GM18499 (cell line): ENCODE results near the gene ALOX12B.
"Not testable (repeated sequence)": the region's sequence is repeated elsewhere in the genome, so short reads cannot be mapped to it uniquely, and the experiment has no call there.

Experiments
- ATAC-seq: cut with Tn5 transposase; IDR thresholded peaks from one replicate; pipeline ENCODE4 v1.9.1; 2021; ENCODE audit warnings: moderate number of reproducible peaks; ENCODE audit not compliant: insufficient read depth, unreplicated experiment

Gene ALOX12B

GRCh38 chr17:8091033-8091687 is 3.6 kb upstream of the ALOX12B start:
- no peak for ATAC-seq

GRCh38 chr17:8089728-8090127 is 2.2 kb upstream of the ALOX12B start:
- no peak for ATAC-seq

DNA sequence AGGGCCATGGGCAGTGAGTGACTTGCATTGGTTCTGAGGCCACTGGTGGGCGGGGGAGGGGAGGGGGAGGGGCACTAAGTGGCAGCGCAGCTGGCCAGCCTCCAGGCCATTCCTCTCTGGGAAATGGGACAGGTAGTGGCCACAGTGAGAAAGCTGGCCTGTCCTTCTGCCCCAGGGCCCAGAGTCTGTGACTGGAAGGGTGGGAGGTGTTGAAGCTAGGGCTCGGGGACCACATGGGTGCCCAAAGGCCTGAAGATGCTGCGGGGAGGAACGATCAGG is 375 bp upstream of the ALOX12B start:
- no peak for ATAC-seq

DNA sequence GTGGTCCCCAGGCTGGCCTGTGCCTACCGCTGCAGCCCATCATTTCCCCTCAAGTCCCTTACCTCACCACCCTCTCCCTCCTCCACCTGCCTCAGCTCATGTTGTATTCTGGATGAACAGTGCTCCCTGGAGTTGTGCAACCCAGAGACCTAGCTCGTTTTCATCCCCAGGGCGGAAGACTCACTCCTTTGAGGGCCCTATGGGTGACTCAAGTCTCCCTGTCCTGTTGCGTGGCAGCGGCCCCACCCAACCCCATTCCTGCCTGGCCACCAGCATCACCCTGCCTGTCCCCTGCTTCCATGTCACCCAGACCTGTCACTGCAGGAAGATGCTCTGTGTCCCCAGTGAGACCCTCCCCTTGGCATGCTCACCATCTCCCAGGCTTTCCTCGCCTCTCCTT is 3.3 kb downstream of the ALOX12B start:
- ATAC-seq, result no peak

DNA sequence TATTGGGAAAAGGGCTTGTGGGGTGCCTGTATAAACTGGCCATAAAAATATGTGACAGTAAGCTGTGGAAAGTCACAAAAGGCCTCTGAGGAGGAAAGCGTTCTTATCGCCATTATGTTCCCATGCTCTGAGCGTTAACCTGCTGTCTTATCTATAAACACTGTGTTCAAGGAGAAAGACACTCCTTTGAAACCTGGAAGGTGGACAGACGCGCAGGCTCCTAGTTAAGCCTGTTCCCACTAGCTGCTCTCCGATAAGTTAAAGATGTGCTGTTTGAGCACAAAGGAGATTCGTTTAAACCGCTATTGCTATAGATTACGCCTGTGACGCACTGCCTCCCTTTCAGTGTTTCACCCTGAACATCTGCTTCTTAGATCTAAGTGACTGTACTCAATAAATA is 5.2 kb downstream of the ALOX12B start:
- ATAC-seq, result no peak

- no peak for ATAC-seq
These were observed 5.6 kb downstream of the ALOX12B start for GRCh38 chr17:8081876-8082275.

- ATAC-seq, result no peak
These were observed 6.7 kb downstream of the ALOX12B start for GRCh38 chr17:8080799-8081219.

DNA sequence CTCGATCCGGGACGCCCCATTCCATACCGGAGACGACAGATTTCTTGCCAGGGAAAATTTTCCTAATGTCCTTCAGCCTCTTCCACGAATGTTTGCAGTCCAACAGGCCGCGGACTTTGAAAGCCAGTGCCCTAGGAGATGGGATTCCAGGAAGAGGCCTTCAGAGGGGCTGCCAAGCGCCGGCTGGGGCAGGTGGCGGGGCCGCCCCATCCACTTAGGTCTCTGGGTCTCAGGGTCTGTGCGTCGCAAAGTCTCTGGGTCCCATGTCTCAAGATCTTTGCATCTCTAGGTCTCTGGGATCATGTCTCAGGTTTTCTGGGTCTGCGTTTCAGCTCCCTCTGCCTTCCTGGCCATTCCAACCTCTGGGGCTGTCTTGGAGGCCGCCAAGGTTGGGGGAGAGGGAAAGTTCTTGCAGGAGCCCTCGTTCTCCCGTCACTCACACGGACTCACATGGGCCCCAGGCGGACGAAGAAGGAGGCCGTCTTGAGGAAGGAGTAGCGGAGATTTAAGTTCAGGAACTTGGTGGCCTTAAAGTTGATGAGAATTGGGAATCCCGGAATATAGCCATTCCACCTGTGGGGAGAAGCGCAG is 7.2 kb downstream of the ALOX12B start:
- no peak for ATAC-seq

GRCh38 chr17:8079291-8080207 is 8.0 kb downstream of the ALOX12B start:
- no peak for ATAC-seq

DNA sequence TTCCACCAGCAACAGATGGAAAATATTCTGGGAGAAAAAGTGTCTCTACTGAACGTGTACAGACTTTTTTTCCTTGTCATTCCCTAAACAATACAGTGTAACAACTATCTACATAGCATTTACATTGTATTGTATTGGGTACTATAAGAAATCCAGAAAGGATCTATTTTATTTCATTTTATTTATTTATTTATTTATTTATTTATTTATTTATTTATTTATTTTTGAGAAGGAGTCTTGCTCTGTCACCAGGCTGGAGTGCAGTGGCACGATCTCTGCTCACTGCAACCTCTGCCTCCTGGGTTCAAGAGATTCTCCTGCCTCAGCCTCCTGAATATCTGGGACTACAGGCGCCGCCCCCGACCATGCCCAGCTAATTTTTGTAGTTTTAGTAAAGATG is 9.6 kb downstream of the ALOX12B start:
- not testable (repeated sequence) for ATAC-seq

GRCh38 chr17:8076502-8077266 is 10.8 kb downstream of the ALOX12B start:
- no peak for ATAC-seq

GRCh38 chr17:8075574-8076342 is 11.8 kb downstream of the ALOX12B start:
- no peak for ATAC-seq

DNA sequence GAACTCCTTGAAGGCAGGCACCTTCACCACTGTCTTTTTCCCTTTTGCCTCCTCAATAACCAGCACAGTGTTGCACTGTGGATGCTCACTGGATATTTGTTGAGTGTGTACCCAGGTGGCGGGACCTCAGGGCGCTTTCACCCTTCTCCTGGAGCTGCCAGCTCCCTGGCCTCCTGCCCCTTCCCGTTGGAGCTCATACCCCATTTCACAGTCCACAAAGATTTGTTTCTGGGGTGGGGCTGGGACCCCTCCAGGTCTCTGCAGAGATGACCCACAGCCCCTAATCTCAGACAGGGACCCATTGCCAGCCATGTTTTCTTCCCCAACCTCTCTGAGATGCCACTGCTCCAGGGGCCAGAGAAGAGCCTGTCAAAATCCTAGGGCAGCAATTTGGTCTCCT is 12.4 kb downstream of the ALOX12B start:
- ATAC-seq, result no peak

DNA sequence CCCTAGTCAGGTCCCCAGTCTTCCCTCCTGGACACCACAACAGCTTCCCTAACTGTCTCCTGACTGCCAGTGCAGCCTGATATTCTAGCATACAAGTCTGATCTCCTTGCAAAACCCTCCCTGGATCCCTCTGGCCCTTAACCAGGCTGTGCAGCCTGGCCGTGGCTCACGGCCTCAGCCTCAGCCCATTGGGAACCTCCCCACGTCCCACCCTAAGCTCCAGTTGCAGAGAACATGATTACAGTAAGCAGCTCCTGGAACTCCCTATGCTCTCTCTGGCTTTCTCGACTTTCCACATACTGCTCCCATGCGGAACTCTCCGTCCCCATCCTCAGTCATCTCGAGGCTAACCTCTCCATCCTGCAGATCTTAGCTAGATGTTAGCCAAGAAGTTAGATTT is 13.0 kb downstream of the ALOX12B start:
- ATAC-seq, result no peak

DNA sequence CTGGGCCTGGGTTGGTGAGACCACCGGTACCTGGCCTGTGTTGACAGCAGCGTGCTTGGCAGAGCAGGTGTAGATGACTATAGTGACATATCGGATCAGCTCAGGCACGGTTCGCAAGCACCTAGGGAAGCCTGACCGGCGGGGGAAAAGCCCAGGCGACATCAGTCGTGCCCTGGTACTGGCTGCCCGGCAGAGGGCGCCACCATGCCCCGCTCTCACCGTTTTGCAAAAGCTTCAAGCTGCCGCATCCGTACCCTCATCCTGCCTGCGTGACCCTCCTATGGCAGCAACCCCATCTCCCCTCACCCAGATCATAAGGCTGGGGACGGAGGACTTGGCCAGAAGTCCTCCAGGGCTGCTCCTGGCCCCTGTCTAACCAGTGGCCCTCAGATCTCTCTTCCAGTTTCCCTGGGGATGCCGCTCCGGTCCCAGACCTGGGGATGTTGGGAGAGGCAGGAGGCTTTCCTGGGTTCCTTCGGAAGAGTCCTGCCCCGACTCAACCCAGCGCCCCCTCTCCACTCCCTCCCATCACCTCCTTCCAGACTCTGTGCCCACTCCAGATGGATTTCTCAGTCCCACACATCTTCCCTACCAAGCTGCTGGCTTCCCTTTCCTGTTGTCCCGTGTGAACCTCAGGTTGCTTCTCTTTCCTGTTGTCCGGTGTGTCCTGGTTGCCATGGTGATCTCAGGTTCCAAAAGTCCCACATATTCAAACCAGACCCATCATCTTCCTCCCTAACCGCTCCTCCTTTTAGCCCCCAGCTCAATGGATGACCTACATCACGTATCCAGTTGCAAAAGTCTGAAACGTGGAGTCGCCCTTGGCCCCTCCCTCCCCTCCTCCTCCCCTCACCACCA is 13.7 kb downstream of the ALOX12B start:
- no peak for ATAC-seq

DNA sequence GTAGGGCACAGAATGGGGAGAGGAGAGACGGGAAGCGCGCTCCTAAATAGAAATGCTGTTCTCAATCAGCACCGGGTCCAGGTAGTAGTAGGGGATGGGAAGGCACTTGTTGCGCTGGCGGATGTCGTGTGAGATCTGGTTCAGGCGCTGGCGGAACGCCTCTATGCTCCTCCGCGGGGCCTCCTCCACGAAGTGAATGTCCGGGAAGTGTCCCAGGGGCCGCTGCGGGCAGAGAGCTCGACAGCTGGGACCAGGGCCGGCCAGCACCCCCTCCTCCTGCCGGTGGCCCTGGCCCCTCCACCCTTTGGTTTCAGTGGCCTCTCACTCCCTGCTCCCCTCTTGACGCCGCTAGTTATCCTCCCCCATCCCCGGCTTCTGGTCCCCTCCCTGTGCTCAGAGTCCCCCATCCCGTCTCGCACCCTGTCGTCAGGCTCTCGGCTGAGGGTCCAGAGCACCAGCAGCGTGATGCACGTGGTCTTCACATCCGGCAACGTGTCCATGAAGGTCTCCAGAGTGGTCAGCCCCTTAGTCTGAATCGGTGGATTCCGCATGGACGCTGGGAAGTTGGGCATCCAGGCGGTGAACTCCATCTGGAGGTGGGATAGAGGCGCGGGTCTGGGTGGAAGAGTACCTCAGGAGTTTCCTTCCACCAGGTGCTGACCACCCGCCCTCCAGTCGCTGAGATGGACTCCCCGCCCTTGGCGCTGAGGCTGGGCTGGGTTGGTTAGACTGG is 14.6 kb downstream of the ALOX12B start:
- ATAC-seq, result no peak

DNA sequence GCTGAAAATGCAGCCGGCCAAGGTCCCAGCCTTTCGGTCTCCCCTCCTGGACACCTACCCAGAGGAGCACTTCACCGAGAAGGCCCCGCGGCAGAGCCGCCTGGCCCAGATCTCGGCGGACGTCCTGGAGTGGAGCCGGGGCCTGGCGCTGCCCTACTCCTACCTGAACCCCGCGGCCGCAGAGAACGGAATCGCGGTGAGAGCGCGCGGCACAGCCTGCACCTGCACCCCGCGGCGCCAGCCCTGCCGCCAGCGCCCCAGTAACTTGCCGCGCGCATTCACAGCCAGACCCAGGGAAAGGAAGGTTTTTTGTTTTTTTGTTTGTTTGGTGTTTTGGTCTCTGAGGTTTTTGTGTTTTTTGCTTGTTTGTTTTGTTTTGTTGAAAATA is 15.2 kb downstream of the ALOX12B start:
- no peak for ATAC-seq

GRCh38 chr17:8071496-8071895 is 16.0 kb downstream of the ALOX12B start:
- ATAC-seq, result no peak

DNA sequence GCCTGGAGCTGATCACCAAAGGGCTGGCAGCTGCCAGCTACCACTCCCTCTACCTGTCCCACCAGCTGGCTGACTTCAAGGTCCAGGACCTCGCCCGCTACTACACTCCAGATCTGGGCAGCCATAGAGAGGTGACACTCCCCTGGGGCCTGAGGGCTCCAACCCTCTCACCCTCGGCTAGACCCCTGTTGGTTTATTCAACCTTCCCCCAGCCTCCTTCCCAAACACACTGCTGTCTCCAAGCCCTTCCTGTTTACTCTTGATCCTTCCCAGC is 18.0 kb downstream of the ALOX12B start:
- ATAC-seq, result no peak
